Measurements from ENCODE around the gene TBC1D22B. TPM values are rescaled to one million over a fixed set of nuclear protein-coding genes. Genes with fewer than 3 reads are reported as not detected.

Gene TBC1D22B
- total and polyA plus RNA-seq, 5 experiments from 2014 or later = 5.1 to 9.5 (median 8.4) TPM

DNA sequence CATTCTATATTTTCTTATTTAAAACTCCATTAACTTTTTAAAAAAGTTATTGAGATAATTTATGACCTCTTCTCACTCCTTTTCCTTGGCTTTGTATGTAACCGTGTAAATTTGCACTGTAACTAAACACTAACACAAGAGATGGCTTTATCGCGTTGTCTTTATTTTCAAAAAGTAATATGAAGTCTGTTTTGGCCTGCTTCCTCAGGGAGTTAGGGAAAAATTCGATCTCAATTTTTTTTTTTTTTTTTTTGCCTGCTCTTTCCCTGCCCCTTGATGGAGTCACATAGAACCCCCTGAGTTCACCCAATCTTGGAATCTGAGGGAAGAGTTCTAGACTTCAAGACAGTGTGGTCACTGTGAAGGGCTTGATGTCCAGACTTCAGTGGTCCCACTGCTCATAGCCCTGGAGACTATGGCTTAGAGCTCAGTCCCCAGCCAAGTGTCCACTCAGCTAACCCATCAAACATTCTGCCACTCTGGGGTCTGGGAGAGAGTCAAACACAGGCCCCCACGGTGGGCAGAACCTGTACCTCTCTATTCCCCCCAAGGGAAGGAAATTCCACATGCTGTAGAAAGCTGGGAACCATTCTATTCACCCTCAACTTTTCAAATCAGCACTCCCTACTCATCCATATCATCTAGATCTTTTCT is 15.7 kb upstream of the TBC1D22B start:
- DNase-seq (no peak), ATAC-seq (no peak)
- no peaks in the 10 kb centered on the region for H3K36me3 Mint-ChIP-seq
- H3K4me1 Mint-ChIP-seq = peaks cover 7 to 13% (median 10%) of the 10 kb centered on the region in 4 donors
- no peak overlapping the region for H3K27ac Mint-ChIP-seq
- no peaks in the 10 kb centered on the region for H3K9me3 Mint-ChIP-seq
- H3K4me3 Mint-ChIP-seq = no peak overlapping the region
- H3K27me3 Mint-ChIP-seq = peaks cover 0 to 9% (median 4%) of the 10 kb centered on the region in 5 donors
- POLR2A ChIA-PET = interaction anchor here (1.0 kb wide), 1 partner anchor 11 kb away, joined by 4 read pairs; no protein-coding TSS in a partner anchor

DNA sequence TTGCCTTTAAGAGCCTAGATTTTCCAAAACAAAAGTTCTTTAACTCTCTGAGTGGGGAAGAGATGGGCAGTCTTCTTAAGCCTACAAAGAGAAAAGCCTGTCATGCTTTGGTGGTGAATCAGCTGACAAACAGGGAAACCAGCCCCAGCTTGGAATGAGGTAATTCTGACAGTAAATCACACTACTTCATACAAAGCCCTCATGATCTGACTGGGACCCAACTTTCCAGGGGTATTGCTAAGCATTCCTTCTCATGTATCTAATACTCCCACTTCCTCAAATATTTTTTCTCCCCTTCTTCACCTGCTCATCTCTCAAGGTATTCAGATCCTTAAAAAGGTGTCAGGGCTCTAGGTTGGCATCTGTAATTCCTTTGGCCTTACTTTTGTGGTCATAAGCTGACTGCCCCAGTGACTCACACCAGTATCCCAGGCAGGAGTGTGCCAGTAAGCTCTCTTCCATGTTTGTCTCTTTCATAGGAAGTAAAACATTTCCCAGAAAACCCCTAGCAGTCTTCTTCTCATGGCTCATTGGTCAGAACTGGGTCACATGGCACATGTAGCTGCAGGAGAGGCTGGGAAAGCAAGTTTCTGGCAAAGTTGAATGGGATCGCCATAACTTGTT is 15.0 kb upstream of the TBC1D22B start:
- Mint-ChIP-seq H3K36me3 (no peaks in the 10 kb centered on the region), H3K4me3 (no peak overlapping the region), H3K4me1 (peaks cover 7 to 13% (median 10%) of the 10 kb centered on the region in 4 donors), H3K27me3 (peaks cover 0 to 9% (median 7%) of the 10 kb centered on the region in 5 donors), H3K9me3 (no peaks in the 10 kb centered on the region), H3K27ac (no peak overlapping the region)
- no peak for DNase-seq
- POLR2A ChIA-PET = interaction anchor here (1.0 kb wide), 1 partner anchor 10 kb away, joined by 4 read pairs; no protein-coding TSS in a partner anchor
- ATAC-seq = no peak

DNA sequence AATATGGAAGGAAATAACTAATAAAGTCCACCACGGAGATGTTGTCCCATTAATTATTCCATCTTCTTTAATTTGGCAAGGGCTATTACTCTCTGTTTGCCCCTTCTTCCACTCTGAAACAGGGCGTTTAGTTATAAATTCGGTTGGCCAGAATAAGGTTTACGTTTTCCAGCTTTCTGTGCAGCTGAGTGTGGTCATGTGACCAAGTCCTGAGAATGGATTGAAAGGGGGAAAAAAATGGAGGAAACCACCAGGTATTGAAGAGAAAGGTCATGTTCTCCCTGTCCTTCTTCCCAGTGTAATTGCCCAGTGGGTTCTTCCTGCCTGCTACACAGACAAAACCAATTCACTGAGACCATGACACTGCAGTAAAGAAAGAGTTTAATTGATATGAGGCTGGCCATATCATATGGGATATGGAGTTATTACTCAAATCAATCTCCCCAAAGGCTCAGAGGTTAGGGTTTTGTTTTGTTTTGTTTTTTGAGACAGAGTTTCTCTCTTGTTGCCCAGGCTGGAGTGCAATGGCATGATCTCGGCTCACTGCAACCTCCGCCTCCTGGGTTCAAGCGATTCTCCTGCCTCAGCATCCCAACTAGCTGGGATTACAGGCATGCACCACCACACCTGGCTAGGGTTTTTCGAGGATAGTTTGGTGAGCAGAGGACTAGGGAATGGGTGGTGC is 14.3 kb upstream of the TBC1D22B start:
- Mint-ChIP-seq H3K9me3 (no peaks in the 10 kb centered on the region), H3K27ac (no peak overlapping the region), H3K36me3 (no peaks in the 10 kb centered on the region), H3K27me3 (peaks cover 0 to 9% (median 7%) of the 10 kb centered on the region in 5 donors), H3K4me3 (no peak overlapping the region), H3K4me1 (peaks cover 7 to 13% (median 10%) of the 10 kb centered on the region in 4 donors)
- POLR2A ChIA-PET = no interaction called here
- ATAC-seq (no peak), DNase-seq (no peak)

DNA sequence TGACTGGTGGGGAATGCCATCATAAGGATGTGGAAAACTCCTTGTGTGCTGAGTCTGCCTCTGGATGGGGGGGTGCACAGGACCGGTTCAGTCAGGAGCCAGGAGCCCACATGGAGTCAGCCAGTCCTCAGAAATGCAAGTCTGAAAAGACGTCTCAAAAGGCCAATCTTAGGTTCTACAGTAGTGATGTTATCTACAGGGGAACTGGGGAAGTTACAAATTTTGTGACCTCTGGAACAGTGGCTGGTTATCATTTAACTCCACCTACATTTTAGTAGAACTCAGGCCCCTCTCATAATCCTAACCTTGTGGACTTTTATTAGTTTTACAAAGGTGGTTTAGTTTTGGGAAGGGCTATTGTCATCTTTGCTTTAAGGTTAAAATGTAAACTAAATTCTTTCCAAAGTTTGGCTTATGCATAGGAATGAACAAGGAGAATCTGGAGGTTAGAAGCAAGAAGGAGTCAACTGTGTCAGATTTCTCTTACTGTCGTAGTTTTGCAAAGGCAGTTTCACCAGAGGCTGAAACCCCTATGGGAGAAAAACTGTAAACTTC is 13.7 kb upstream of the TBC1D22B start:
- ATAC-seq (no peak), DNase-seq (no peak)
- no peaks in the 10 kb centered on the region for H3K9me3 Mint-ChIP-seq
- no peaks in the 10 kb centered on the region for H3K36me3 Mint-ChIP-seq
- no peak overlapping the region for H3K27ac Mint-ChIP-seq
- H3K4me1 Mint-ChIP-seq = peaks cover 7 to 11% (median 10%) of the 10 kb centered on the region in 4 donors
- peaks cover 0 to 9% (median 7%) of the 10 kb centered on the region in 5 donors for H3K27me3 Mint-ChIP-seq
- POLR2A ChIA-PET = no interaction called here
- H3K4me3 Mint-ChIP-seq = no peak overlapping the region

DNA sequence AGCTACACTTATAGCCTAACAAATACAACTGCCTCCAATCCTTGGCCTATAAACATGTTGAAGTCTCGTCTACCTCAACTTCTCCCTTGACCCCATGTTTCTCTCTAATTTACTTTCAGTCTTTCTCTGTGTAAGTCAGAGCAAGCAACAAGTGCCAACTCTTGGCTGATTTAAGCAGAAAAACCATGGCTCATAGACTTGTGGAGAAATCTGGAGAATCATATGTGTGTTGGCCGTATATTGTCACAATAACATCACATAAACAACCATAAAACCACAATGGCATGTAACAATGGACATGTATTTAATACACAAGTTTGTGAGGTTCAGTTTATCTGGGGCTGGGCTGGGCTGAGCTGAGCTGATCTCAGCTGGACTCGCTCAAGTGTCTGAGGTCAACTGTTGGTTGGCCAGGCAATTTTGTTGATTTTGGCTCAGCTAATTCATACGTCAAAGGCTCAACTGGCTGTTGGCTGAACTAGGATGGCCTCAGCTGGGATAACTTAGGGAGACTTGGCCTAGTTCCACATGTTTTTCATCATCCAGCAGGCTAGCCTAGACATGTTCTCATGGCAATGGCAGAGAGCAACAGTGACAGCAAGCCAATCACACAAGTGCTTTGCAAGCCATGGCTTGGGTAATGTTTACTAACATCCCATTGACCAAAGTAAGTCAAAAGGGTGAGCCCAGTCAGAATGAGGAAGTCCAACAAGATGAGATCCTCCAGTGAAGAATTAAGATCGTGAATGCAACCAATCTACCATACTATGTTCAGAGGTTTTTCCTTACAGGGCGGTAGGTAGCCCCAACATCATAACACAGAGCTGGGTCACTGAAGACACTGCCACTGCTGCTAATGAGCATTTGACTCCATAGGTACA is 12.9 kb upstream of the TBC1D22B start:
- H3K36me3 Mint-ChIP-seq = no peaks in the 10 kb centered on the region
- peaks cover 0 to 9% (median 7%) of the 10 kb centered on the region in 5 donors for H3K27me3 Mint-ChIP-seq
- H3K9me3 Mint-ChIP-seq = no peaks in the 10 kb centered on the region
- no peak for DNase-seq
- ATAC-seq = no peak
- POLR2A ChIA-PET = no interaction called here
- H3K27ac Mint-ChIP-seq = no peak overlapping the region
- peaks cover 7 to 8% (median 8%) of the 10 kb centered on the region in 4 donors for H3K4me1 Mint-ChIP-seq
- H3K4me3 Mint-ChIP-seq = no peak overlapping the region

DNA sequence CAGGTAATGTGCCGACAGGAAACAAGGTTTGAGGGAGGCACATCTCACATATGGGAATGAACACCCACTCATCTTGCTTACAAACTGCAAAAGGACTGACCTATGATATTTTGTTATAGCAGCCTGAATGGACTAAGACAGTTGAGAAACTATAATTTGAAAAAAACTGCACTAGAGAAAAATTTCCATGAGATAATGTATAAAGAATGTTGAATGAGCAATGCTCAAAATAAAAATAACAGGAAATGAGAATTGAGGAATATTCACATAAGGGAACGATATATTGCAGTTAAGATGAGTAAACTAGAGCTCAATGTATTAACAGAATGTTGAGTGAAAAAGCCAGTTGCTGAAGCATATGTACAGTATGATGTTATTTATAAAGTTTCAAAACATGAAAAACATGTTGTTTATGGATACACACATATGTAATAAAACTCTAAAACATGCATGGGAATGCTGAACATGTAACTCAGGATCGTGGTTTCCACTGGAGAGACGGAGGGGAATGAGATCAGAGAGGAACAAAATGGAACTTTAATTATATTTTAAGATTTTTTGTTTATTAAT is 6.3 kb upstream of the TBC1D22B start:
- POLR2A ChIA-PET = no interaction called here
- Mint-ChIP-seq H3K27me3 (peaks cover 0 to 4% (median 0%) of the 10 kb centered on the region in 5 donors), H3K27ac (no peak overlapping the region), H3K9me3 (no peaks in the 10 kb centered on the region), H3K4me1 (peaks cover 0 to 2% (median 0%) of the 10 kb centered on the region in 4 donors), H3K36me3 (no peaks in the 10 kb centered on the region), H3K4me3 (no peak overlapping the region)
- ATAC-seq (no peak), DNase-seq (no peak)

DNA sequence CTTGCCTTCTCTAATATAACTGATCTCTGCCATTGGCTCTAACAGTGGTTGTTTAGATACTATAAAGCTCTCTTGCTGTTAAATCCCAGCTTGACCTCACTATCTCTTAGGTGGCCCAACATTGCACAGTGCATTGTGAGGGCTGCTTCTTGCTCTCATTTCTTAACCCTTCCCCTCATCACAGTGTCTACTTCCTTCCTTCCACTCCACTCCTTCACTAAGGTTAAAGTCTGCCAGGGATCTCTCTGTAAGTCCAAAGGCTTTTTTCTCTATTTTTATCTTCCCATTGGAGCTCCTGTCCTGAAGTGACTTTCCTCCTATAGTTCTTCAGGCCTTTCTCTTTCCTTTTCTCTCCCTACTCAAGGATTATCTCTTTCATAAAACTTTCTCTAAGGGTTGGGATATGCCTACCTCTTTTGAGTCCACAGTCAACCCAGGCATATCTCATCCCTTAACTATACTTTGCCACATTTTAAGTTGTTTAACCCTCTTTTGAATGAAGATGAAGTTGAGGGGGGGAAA is 4.0 kb upstream of the TBC1D22B start:
- Mint-ChIP-seq H3K27me3 (no peaks in the 10 kb centered on the region), H3K4me3 (no peak overlapping the region), H3K27ac (no peak overlapping the region), H3K36me3 (no peaks in the 10 kb centered on the region), H3K9me3 (no peaks in the 10 kb centered on the region), H3K4me1 (peaks cover 14 to 18% (median 15%) of the 10 kb centered on the region in 4 donors)
- ATAC-seq = no peak
- no peak for DNase-seq
- POLR2A ChIA-PET = no interaction called here

DNA sequence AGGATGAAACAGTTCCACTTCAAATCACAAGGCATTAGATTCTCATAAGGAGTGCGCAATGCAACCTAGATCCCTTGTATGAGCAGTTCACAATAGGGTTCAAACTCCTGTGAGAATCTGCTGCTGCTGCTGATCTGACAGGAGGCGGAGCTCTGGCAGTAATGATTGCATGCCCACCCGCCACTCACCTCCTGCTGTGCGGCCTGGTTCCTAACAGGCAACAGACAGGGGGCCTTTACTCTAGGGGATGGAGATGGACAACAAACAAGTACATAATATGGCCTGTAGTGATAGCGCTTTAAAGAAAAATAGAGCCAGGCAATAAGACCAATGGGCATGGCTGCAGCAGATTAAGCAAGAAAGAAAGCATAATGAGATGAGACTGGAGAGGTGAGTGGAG is 2.7 kb upstream of the TBC1D22B start:
- Mint-ChIP-seq H3K4me3 (peak overlapping the region in 2 of 10 donors; percentile 6 to 34), H3K36me3 (no peaks in the 10 kb centered on the region), H3K9me3 (no peaks in the 10 kb centered on the region), H3K4me1 (peaks cover 20 to 31% (median 28%) of the 10 kb centered on the region in 4 donors), H3K27ac (peak overlapping the region in 1 of 10 donors; percentile 84), H3K27me3 (no peaks in the 10 kb centered on the region)
- POLR2A ChIA-PET = no interaction called here
- ATAC-seq = no peak
- DNase-seq = no peak

DNA sequence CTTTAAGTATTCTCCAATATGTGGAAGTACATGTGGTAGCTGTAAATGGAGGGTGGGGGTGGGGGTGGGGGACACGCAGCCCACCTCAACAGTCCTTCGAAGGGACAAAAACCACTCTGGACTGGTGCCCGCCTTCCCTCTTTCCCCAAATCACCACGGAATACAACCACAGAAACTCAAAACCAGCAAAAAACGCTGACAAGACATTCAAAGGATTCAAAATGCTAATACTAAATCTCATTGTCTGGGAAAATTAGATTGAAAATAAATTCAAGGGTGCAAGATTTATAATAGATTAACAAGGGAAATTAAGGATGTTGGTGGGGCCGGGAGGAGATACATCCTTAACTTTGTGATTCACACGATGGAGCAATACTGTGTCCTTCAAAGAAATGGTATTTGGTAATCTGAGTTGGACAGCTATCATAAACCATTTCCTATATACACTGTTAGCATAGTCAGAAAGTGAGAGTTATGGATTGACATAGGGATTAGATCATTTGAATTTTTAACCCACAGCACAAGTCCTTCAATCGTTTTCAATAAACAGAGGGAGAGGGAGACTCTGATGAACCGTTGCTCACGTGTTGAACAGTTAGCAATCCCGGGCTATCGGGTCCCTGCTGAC is 766 bp upstream of the TBC1D22B start:
- ATAC-seq (no peak), DNase-seq (no peak)
- Mint-ChIP-seq H3K9me3 (no peaks in the 10 kb centered on the region), H3K4me1 (peaks cover 20 to 38% (median 35%) of the 10 kb centered on the region in 4 donors), H3K36me3 (peaks cover 0 to 3% (median 2%) of the 10 kb centered on the region in 3 donors), H3K27me3 (no peaks in the 10 kb centered on the region), H3K27ac (peak overlapping the region in 9 of 10 donors; percentile 9 to 97 (median 89)), H3K4me3 (peak overlapping the region; percentile 63 to 98 (median 93))
- POLR2A ChIA-PET = interaction anchor here (0.6 to 1.4 kb wide), 5 partner anchors 12 to 603 kb away, joined by 3 to 5 read pairs (median 4); partner anchors contain the start of gene MTCH1

DNA sequence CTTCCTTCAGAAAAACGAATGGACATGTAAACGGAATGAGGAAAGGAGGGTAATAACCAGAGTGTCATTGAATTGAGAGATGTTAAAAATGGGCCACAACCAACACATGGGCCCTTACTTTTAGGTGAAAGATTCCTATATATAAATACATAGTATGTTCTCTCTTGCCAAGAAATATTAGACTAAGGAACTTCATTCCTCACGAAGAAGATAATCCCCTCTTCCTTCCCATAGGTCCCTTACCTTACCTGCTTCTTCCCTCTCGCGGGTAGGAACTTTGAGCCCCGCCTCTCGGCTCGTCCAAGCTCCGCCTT is 295 bp upstream of the TBC1D22B start:
- DNase-seq (no peak), ATAC-seq (no peak)
- Mint-ChIP-seq H3K9me3 (no peaks in the 10 kb centered on the region), H3K27me3 (no peaks in the 10 kb centered on the region), H3K27ac (peak overlapping the region; percentile 82 to 97 (median 93)), H3K4me1 (peaks cover 21 to 39% (median 35%) of the 10 kb centered on the region in 4 donors), H3K4me3 (peak overlapping the region; percentile 79 to 98 (median 94)), H3K36me3 (peaks cover 0 to 3% (median 2%) of the 10 kb centered on the region in 3 donors)
- POLR2A ChIA-PET = interaction anchor here (0.6 to 1.4 kb wide), 5 partner anchors 11 to 602 kb away, joined by 3 to 5 read pairs (median 4); partner anchors contain the start of gene MTCH1

DNA sequence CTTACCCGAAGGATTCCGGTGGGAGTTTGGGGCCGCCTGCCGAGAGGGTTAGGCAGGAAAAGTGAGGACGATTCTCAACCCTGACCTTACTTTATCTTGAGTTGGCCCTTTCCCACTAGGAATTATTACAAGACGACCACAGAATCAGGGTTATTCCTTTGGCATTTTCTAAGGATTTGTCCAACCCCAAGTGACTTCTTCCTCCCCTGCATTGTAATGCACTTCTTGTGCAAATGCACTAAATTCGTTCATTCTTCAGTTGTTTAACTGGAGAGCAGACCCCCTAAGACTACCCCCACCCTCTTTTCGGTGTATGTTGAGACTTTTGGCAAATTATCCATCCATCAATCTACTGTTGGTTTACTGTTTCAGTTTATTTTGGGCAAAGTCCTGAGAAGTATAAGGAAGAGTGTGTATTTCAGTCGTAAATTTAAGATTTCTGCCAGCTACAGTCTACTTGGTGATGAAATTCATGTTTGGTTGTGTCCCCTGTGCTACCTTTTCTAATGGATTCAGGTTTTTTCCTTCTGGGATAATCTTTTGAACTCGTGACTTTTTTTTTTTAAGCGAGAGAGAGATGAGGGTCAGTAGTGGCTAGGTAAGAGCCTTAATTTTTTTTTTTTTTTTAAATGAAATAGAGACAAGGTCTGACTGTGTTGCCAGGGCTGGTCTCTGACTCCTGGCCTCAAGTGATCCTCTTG is 983 bp downstream of the TBC1D22B start:
- Mint-ChIP-seq H3K9me3 (no peaks in the 10 kb centered on the region), H3K36me3 (peaks cover 0 to 11% (median 5%) of the 10 kb centered on the region in 3 donors), H3K4me3 (peak overlapping the region; percentile 79 to 98 (median 94)), H3K4me1 (peaks cover 25 to 52% (median 45%) of the 10 kb centered on the region in 4 donors), H3K27me3 (no peaks in the 10 kb centered on the region), H3K27ac (peak overlapping the region; percentile 82 to 97 (median 93))
- POLR2A ChIA-PET = interaction anchor here (0.7 to 1.4 kb wide), 5 partner anchors 10 to 236 kb away, joined by 3 to 4 read pairs (median 3); no protein-coding TSS in a partner anchor
- ATAC-seq (no peak), DNase-seq (no peak)

Measured in naive thymus-derived CD8-positive, alpha-beta T cell (primary cell).